ACHN (cell line): ENCODE data around the gene INIP.
"Not testable (repeated sequence)": the region's sequence is repeated elsewhere in the genome, so short reads cannot be mapped to it uniquely, and the experiment has no call there.

Source experiments
- DNase-seq: peaks from one replicate; pipeline ENCODE4 v3.0.0-alpha.2; 2015
- in situ Hi-C: cut with HindIII; loops from 2 replicates; pipeline ENCODE4 v1.10.0; 2017; ENCODE audit warnings: low sequenced_read_pairs, low pct_ligation_motif_present, low pct_unique_long_range_greater_than_20kb

INIP gene

DNA sequence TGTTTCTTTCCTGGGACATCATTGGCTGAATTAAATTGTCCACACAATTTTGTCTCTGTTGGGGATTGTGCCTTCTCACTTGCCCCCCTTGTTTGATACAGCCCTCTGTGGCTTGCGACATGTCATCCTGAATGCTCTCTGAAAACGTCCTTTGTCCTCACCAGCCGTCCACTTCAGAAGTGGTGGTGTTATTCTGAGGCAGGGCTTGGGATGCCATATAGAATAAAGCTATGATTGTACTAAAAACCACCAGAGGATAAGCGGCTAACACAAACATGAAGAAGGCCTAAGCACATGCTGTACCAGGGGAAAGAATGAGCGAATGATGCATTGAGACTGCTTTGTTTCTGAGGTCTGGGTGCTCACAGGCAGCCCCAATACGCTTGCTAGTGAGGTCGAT, 29.2 kb upstream of the INIP start:
- in situ Hi-C loops = no loop called here
- DNase-seq = no peak

DNA sequence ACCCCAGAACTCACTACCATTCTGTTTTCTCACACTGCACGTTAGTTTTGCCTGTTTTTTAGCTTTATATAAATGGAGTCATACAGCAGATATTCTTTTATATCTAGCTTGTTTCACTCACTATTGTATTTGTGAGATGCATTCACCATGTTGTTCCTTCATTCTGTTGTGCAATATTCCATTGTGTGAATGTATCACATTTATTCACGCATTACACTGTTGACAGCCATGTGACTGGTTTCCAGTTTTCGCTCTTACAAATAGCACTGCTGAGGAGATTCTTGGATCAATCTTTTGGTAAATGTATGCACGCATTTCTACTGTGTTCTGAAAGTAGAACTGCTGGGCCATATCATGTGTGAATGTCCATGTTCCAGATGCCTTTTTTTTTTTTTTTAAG, 26.3 kb upstream of the INIP start:
- no peak for DNase-seq

DNA sequence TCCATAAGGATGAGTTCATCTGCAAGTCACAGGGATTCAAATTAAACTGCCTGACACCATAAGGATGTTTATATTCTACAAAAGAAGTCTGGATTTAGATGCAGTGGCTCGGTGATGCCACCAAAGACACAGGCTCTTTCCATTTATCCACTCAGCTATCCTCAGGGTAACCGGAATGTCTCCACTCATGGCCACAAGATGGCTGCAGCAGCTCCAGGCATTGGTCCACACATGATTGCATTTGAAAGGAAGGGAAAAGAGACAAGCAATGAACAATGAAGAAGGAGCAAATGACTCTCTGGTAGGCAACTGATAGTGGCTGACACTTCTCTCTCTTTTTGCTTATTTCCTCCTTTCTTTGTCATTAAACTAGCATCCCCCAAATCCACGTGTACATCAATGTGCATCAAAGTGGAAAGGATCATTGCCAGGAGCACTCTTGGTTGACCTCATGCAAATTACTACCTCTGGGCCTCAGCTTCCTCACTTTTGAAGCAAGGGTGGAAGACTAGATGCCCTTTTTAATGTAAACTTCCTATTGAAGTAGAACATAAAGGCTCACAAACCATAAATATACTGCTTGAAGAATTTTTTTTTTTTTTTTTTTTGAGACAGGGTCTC, 25.4 kb upstream of the INIP start:
- in situ Hi-C loops = no loop called here
- no peak for DNase-seq

More for the DNA sequence above, 26.3 kb upstream of the INIP start:
- in situ Hi-C loops = no loop called here

DNA sequence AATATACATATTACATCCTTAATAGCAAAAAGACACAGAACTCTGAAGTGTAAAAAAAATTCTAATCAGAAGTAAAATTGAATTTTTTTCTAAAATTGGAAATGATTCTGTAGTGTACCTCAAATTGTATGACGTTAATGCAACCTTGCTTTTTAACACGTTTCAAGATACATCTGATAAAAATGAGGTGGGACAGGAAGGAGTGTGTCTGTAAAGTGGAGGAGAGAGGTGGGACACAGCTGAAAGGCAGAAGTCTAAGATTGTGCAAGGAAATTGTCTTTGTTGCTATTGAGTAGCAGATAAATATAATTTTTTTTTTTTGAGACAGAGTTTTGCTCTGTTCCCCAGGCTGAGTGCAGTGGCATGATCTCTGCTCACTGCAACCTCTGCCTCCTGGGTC, 17.0 kb upstream of the INIP start:
- in situ Hi-C loops = no loop called here
- no peak for DNase-seq

DNA sequence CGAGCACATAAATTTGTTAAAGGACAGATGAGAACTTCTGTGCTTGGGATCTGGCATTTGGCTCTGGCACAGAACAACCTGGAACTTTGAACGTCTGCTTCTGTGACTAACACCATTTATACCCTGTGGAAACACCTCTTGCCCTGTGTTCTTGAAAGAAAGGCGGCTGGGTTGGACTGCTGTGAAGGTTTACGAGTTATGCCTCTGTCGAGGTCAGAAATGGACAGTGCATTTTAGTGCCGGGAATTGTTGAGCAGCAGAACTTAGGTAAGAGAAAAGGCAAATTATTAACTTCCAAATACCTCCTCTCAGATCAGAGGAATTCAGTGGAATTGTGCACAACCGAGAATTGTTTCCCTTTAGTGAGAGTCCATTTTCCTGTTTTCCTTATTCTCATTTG, 14.1 kb upstream of the INIP start:
- in situ Hi-C loops = no loop called here
- no peak for DNase-seq

DNA sequence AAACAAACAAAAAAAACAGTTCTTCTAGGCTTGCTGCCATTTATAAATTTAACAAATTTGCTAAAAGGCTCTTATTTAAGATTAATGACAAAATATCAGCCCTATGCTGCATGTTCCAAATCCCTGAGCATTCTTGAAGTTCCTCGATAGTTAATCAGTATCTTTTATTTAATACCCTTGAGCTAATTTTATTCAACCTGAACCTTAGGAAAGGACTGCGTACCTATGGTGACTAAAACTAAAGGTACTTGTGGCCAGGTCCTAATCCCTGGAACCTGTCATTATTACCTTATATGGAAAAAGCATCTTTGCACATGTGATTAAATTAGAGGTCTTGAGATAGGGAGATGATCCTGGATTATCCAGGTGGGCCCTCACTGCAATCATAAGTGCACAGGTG, 10.5 kb upstream of the INIP start:
- in situ Hi-C loops = no loop called here
- DNase-seq = no peak

DNA sequence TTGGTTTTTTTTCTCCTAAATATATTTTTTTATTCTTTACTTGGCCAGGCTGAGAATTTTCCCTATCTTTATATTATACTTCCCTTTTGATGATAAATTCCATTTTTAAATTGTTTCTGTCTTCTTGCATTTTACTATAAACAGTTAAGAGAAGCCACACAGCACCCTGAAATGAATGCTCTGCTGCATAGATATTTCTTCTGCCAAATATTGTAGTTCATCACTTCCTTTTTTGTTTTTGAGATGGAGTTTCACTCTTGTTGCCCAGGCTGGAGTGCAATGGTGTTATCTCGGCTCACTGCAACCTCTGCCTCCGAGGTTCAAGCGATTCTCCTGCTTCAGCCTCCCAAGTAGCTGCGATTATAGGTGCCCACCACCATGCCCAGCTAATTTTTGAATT, 8.5 kb upstream of the INIP start:
- DNase-seq = no peak
- in situ Hi-C loops = no loop called here

DNA sequence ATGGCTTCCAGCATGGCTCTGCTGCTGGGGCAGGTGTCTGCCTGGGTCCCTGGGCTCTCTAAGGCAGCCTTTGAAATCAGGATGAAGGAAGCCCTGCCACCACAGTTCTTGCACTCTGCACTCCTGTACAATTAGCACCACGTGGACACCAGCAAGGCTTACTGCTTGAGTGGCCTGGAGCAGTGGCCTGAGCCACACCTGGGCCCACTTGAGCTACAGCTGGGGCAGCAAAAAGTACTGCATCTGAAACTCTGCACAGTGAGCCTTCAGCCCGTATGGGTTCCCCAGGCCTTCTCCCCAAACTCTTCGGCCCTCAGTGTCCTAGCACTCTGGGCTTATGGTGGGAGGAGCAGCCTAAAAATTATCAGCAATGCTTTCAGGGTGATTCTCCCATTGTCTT, 8.0 kb upstream of the INIP start:
- in situ Hi-C loops = no loop called here
- no peak for DNase-seq

DNA sequence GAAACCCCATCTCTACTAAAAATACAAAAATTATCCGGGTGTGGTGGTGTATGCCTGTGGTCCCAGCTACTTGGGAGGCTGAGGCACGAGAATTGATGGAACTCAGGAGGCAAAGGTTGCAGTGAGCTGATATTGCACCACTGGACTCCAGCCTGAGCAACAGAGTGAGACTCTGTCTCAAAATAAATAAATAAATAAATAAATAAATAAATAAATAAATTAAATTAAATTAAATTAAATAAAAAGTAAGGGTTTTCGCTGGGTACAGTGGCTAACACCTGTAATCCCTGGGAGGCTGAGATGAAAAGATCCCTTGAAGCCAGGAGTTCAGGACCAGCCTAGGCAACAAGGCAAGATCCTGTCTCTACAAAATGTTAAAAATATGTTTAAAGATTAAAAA, 4.8 kb upstream of the INIP start:
- in situ Hi-C loops, DNase-seq: not testable (repeated sequence)

DNA sequence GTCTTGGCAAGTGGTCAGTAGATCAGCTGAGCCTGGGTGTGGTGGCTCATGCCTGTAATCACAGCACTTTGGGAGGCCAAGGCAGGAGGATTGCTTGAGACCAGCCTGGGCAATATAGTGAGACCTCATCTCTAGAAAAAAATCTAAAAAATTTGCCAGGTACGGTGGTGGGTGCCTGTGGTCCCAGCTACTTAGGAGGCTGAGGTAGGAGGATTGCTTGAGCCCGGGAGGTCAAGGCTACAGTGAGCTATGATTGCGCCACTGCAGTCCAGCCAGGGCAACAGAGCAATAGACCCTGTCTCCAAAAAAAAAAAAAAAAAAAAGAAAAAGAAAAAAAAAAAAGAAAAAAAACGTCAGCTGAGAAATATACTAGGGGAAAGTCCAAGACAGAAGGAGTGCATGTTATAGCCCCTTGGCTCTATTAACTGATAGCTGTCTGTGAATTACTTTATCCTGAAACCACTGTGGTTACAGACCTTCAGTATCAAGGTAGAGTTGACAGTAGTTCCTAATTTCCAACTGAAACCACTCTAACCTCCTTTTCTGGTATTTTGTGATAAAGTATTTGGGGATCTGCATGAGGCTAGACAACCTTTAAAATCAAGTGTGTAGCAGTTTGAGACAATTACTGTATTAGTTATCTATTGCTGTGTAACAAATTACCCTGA, 2.3 kb upstream of the INIP start:
- in situ Hi-C loops = no loop called here
- DNase-seq = no peak

DNA sequence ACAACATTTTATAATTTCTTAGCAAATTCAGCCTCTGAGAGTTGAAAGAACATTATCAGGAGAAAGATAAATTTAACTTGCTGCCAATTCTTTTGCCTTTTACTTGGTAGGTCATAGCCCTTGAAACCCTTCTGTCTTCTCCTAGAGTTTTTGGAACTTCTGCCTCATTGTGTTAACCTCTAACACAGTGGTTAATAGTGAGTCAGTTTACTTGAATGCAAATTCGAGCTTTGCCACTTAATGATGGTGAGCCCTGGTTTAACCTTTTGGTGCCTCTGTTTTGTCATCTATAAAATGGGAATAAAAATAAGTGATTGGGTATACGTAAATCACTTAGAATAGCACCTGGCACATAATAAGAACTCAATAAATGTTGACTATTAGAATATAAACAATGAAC, 1.8 kb upstream of the INIP start:
- in situ Hi-C loops = no loop called here
- DNase-seq = no peak

DNA sequence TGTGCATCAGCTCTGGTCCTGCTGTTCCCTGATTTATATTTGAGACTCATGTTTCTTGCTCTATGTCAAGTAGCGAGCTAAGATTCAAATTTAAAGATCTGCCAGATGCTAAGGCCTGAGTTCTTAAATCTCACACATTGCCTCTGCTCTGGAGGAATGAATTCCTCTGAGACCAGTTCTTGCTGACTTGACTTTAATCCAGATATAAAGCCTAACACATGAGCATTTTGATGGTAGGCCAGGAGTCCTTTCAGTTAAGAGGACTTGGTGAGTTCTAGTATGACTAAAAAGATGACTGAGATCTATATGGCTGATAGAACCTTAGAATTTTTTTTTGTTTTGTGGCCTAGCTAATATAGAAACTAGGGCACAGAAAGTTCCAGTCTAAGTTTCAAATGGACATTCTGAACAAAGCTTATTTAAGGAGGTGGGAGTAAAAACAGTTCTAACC, 1.3 kb upstream of the INIP start:
- in situ Hi-C loops = no loop called here

DNA sequence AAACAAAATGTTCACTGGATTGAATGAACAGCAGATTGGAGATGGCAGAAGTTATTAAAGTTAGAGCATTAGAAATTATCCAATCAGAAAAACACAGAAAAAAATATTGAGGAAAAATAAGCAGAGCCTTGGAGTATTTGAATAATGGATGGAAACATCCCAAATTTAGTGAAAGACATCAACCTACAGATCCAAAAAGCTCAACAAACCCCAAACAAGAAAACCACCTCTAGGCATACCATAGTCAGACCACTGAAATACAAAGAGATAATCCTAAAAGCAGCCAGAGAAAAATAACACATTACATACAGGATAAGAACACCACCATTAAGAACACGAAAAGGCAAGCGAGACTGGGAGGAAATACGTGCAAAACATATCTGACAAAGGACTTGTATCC, 5.2 kb downstream of the INIP start:
- in situ Hi-C loops = no loop called here
- DNase-seq = no peak

More for the DNA sequence above, 1.3 kb upstream of the INIP start:
- DNase-seq = no peak

DNA sequence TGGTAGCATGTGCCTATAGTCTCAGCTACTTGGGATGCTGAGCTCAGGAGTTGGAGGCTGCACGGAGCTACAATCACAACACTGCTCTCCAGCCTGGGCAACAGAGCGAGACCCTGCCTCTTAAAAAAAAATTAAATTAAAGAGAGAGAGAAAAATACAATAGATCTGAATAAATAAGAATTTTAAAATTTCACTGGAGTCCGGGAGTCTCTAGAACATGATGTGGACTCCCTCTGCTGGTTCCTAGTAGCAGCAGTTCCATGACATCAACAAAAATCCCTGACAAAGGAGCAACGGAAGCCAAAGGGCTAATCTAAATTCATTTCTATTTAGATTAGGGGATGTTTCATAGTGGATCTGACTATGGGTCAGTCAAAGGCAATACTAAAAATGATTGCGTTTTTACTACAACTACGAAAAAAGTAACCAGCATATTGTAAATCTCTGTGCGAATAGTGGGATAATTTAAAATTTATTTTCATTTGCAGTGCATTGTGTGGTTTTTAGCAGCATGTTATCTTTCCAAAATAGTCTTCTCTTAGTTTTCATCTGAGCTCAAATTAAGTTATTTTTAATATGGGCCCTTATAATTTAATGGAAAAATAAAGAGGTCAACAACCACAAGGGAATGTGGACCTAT, 6.7 kb downstream of the INIP start:
- peak; percentile 50 for DNase-seq
- in situ Hi-C loops = no loop called here

DNA sequence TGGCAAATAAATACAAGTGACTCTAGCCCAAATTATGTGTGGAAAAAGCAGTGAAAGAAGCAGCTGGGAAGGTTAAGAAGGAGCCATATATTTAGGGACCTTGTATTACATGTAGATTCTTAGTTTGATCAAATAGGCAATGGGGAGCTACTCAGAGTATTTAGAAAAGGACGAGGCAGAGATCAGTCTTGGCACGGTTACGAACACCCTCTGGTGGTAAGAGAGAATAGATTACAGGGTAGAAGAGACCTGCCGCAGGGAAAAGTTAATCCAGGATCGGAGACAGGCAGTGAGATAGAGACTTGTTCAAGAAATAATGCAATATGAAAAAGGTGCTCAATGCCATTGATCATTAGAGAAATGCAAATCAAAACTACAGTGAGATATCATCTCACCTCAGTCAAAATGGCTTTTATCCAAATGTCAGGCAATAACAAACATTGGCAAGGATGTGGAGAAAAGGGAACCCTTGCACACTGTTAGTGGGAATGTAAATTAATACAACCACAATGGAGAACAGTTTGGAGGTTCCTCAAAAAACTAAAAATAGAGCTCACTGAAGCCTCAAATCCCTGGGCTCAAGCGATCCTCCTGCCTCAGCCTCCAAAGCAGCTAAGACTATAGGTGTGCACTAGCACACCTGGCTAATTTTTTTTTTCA, 12.0 kb downstream of the INIP start:
- DNase-seq = peak; percentile 16
- in situ Hi-C loops = no loop called here

DNA sequence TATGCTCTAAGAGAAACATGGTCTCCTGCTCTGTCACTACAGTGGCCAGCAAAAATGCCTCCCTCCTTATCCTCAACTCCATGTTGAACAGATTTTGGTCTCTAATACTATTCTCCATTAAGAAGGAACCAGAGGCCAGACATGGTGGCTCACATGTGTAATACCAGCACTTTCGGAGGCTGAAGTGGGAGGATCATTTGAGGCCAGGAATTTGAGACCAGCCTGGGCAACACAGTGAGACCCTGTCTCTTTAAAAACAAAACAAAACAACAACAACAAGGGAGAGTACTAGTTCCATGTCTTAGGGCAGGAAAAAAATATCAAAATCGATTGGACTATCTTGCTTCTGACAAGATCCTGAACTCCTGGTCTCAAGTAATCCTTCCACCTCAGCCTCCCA, 14.6 kb downstream of the INIP start:
- in situ Hi-C loops = no loop called here
- DNase-seq = no peak

DNA sequence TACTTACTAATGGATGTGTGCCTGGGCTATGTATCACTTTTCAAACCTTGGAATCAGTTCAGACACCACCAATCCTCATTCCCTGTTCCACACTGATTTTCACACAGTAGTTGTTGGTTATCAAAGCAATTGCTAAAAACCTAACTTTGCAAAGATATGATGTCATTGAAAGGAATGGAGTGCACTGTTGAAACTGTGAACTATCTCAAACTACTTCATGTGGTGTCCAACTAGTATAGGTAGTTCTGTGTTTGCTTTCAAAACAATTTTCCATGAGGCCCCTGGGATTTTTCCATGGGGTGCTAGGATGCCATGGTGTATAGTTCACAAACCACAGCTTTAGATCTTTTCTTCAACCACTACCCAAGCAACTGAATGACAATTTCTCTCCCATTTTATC, 17.8 kb downstream of the INIP start:
- DNase-seq = no peak
- in situ Hi-C loops = no loop called here

DNA sequence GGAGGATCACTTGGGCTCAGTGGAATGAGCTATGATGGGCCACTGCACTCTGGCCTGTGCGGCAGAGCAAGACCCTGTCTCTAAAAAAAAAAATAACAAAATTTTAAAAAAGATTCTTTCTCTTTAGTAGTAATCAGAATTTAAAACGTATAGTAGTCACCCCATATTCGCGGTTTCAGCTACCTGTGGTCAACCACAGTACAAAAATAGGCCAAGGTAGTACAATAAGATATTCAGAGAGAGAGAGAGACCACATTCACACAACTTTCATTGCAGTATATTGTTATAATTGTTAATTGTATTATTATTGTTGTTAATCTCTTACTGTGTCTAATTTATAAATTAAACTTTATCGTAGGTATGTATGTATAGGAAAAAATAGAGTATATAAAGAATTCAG, 18.7 kb downstream of the INIP start:
- in situ Hi-C loops = no loop called here
- DNase-seq = no peak

DNA sequence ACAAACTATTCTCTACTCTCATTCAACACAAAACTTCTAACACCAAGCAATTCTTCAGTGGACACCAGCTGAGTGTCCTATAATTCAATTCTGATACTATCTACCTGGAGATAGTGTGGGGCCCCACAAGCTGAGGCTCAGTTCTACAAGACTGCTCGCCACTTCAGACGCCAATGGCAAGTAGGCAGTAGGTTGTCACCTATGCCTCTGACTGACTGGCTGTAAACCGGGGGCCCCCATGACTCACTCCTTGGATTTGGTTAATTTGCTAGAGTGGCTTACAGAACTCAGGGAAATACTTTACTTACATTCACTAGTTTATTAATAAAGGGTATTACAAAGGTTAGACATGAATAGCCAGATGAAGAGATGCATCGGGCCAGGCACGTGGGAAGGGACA, 21.5 kb downstream of the INIP start:
- in situ Hi-C loops = no loop called here
- DNase-seq = no peak
